ENCODE results near the gene PRDM15.

DNA sequence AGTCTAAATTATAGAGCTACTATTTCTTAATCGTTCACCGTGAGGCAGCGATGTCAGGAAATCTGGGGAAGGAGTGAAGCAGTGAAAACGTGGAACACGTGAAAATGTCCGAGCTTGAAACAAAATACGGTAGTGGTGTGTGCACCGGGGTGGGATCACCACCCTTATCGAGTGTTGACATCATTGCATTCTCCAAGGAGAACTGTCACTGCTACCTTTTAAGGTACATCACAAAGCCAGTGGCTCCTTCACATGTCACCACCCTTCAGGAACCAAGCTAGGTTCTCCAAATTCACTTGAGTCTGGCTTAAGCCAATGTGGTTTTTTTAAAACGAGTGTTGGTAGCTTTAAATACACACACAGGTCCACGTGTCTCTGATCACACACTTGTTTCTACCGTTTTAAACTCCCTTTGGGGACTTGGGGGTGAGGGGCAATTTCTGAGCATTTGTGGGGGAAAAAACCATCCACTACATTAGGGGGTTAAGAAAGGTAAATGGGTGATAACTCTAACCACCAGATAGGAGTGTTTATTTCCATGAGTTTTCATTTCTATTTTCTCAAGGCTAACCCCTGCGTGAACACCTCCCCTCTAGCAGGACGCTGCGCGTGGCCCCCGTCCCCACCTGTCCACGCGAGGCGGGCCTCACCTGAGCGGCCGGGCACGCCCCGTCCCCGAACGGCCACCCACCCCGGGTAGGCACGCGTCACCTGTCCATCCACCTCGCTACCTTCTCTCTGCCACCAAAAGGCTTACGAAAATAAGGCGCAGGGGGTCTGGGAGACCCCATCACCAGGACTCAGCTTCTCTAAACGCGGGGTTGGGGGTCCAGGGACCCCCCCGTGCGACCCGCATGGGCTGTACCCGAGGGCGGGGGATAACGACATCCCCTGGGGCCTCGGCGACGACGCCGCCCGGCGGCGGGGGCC lies 978 bp downstream of the PRDM15 start:
- no peak for TF ChIP-seq CTCF (IDR thresholded peaks at IDR 0.05; ENCODE audit: low read length)
- TF ChIP-seq EZH2 (optimal IDR thresholded peaks at IDR 0.05; ENCODE audit: low read depth, low read length) = no peak
- TF ChIP-seq EZH2phosphoT487 (IDR thresholded peaks at IDR 0.05; ENCODE audit: low read length) = no peak
